GOT3 (cell line): ENCODE data around the gene COX5A.
"Not testable (repeated sequence)": the region's sequence is repeated elsewhere in the genome, so short reads cannot be mapped to it uniquely, and the experiment has no call there.

Experiments used
- DNase-seq: peaks from one replicate; lab custom pipeline; 2025; ENCODE audit warnings: mixed read lengths; lab: John Stamatoyannopoulos, UW

The COX5A gene

GRCh38 chr15:74902295-74903075 is 35.4 kb downstream of the COX5A start:
- DNase-seq, result no peak

GRCh38 chr15:74901612-74902063 is 36.2 kb downstream of the COX5A start:
- DNase-seq, result peak; percentile 10

- no peak for DNase-seq
Measured at GRCh38 chr15:74897300-74897701, 40.6 kb downstream of the COX5A start.

GRCh38 chr15:74896316-74896715 is 41.6 kb downstream of the COX5A start:
- DNase-seq, result no peak

GRCh38 chr15:74895830-74896229 is 42.0 kb downstream of the COX5A start:
- no peak for DNase-seq

GRCh38 chr15:74894383-74894782 is 43.5 kb downstream of the COX5A start:
- DNase-seq, result not testable (repeated sequence)

- DNase-seq, result no peak
Measured at GRCh38 chr15:74893627-74894026, 44.2 kb downstream of the COX5A start.

GRCh38 chr15:74892931-74893330 is 44.9 kb downstream of the COX5A start:
- no peak for DNase-seq

- no peak for DNase-seq
Measured at GRCh38 chr15:74892313-74892712, 45.6 kb downstream of the COX5A start.

- DNase-seq, result no peak
Measured at GRCh38 chr15:74891469-74891868, 46.4 kb downstream of the COX5A start.

GRCh38 chr15:74890665-74890960 is 47.3 kb downstream of the COX5A start:
- DNase-seq, result no peak

GRCh38 chr15:74889883-74890664 is 47.8 kb downstream of the COX5A start, which contains the start of gene MPI:
MPI (plus strand) TSS chr15:74890042; CDS start chr15:74890074, 32 bp downstream.
- peak; percentile 9 for DNase-seq

GRCh38 chr15:74889390-74889882 is 48.4 kb downstream of the COX5A start:
- no peak for DNase-seq

GRCh38 chr15:74888716-74889115 is 49.2 kb downstream of the COX5A start:
- DNase-seq, result no peak

GRCh38 chr15:74887537-74888193 is 50.2 kb downstream of the COX5A start:
- not testable (repeated sequence) for DNase-seq

GRCh38 chr15:74885461-74885860 is 52.4 kb downstream of the COX5A start:
- no peak for DNase-seq

- DNase-seq, result no peak
Measured at GRCh38 chr15:74884428-74885223, 53.2 kb downstream of the COX5A start.

- no peak for DNase-seq
Measured at GRCh38 chr15:74882528-74882927, 55.3 kb downstream of the COX5A start.

GRCh38 chr15:74878273-74878672 is 59.6 kb downstream of the COX5A start:
- no peak for DNase-seq

GRCh38 chr15:74873756-74874424 is 64.0 kb downstream of the COX5A start:
- no peak for DNase-seq
